Spleen (tissue), 11 donors: ENCODE measurements around the gene PAK6. TPM values are rescaled to one million over a fixed set of nuclear protein-coding genes. Genes with fewer than 3 reads are reported as not detected.

Experiments used
- DNase-seq: peaks from one replicate; pipeline ENCODE4 v3.0.0-alpha.2; 2020
- H3K27ac ChIP-seq, 8 donors: fragments of 200-600 bp; sonication (generic) in 7 of 8; 1 replicate in 4 of 8; 2 replicates in 4 of 8; pipeline versions ENCODE4 v1.5.0 to v1.8.0; 2016 to 2021; ENCODE audit warnings: inconsistent platforms in 4 of 8, mild to moderate bottlenecking in 4 of 8, moderate library complexity in 1 of 8
- H3K27me3 ChIP-seq, 7 donors: fragments of 200-600 bp; sonication (generic) in 6 of 7; replicated peaks in 1 of 7; 1 replicate in 4 of 7; 2 replicates in 3 of 7; pipeline versions ENCODE4 v1.5.0 to v1.8.0; 2016 to 2021; ENCODE audit warnings: inconsistent platforms in 3 of 7, mild to moderate bottlenecking in 1 of 7
- H3K36me3 ChIP-seq, 6 donors: fragments of 200-600 bp; sonication (generic) in 5 of 6; 1 replicate in 4 of 6; 2 replicates in 2 of 6; pipeline versions ENCODE4 v1.5.0 to v1.8.0; 2016 to 2021; ENCODE audit warnings: inconsistent platforms in 2 of 6
- H3K4me1 ChIP-seq, 6 donors: fragments of 200-600 bp; sonication (generic) in 5 of 6; 1 replicate in 3 of 6; 2 replicates in 3 of 6; pipeline versions ENCODE4 v1.5.0 to v1.8.0; 2016 to 2021; ENCODE audit warnings: inconsistent platforms in 3 of 6
- H3K4me3 ChIP-seq, 8 donors: fragments of 200-600 bp; sonication (generic) in 7 of 8; 1 replicate in 4 of 8; 2 replicates in 4 of 8; pipeline versions ENCODE4 v1.5.0 to v1.8.0; 2016 to 2021; ENCODE audit warnings: inconsistent platforms in 4 of 8, mild to moderate bottlenecking in 4 of 8, moderate library complexity in 2 of 8
- H3K9me3 ChIP-seq, 8 donors: fragments of 200-600 bp; sonication (generic) in 7 of 8; 1 replicate in 4 of 8; 2 replicates in 4 of 8; pipeline versions ENCODE4 v1.5.0 to v1.8.0; 2016 to 2021; ENCODE audit warnings: inconsistent platforms in 4 of 8
- POLR2A ChIP-seq, 3 donors: fragments of 450-650 bp; IDR thresholded peaks; one replicate each; pipeline ENCODE4 v1.5.1; 2017; ENCODE audit warnings: antibody characterized with exemption in 3 of 3, mild to moderate bottlenecking in 1 of 3
- POLR2AphosphoS5 ChIP-seq, 3 donors: sonication (generic); formaldehyde crosslinking; IDR thresholded peaks; one replicate each; pipeline ENCODE4 v1.5.1; 2017; ENCODE audit warnings: antibody characterized with exemption in 3 of 3
- WGBS, 5 donors: extraction: QIAGEN DNeasy Blood & Tissue Kit in 3 of 5; methylation state at CpG; one replicate each; pipeline versions ENCODE4 v1.1.5 to v1.1.7; 2013 to 2018; 5-methylcytosine and 5-hydroxymethylcytosine counted together
- intact Hi-C: fragments of 100-400 bp; cut with DNase I; formaldehyde crosslinking; loops from one replicate; pipeline ENCODE4 v1.15.0; 2023; ENCODE audit warnings: low total_unique reads
- polyA plus RNA-seq, 3 donors: library from polyadenylated mRNA; stranded (reverse); fragments of 200-250 nt; gene quantifications; one replicate each; pipeline ENCODE4 v1.2.1, GENCODE V29; 2013
- total RNA-seq, 7 donors: library from RNA; depleted of rRNA in 3 of 7; stranded (reverse); fragments of >200 nt in 3 of 7; fragmentation: NEBNext Ultra II Directional in 4 of 7; extraction: Animal tissue kit (Norgen Biotek cat#: 25700) in 4 of 7; gene quantifications; one replicate each; pipeline versions ENCODE4 v1.1.0 to v1.2.1, GENCODE V29; 2016 to 2021
- TF ChIP-seq, protein P1 (sequence below), 11 experiments: fragments of 200-600 bp in 7 of 11; fragments of 450-650 bp in 4 of 11; sonication (generic) in 4 of 11; IDR thresholded peaks in 8 of 11; conservative IDR thresholded peaks in 3 of 11; 1 replicate in 7 of 11; 2 replicates in 4 of 11; pipeline versions ENCODE4 v1.4.0 to v1.8.0; 2016 to 2021; ENCODE audit warnings: antibody characterized with exemption in 11 of 11, inconsistent platforms in 4 of 11, mild to moderate bottlenecking in 1 of 11
- donor health status: healthy with polysubstance abuse.
- donor health status: DM: no; HTN: no; CAD: no; lungs with moderate emphysema.
- donor health status: DM: no; HTN: no; CAD: no.
- donor health status: Bipolar disorder and iron deficiency.
- donor health status: healthy.
- donor health status: DM: no; HTN: no; CAD: no.
- donor health status: DM: yes; HTN: yes; CAD: no.

The PAK6 gene
- total and polyA plus RNA-seq, 10 donors = 0.24 to 5.4 (median 1.7) TPM

- Histone ChIP-seq H3K27me3 (peaks cover 0 to 68% (median 32%) of the 10 kb centered on the region in 7 donors), H3K27ac (no peak overlapping the region), H3K4me1 (peaks cover 0 to 22% (median 18%) of the 10 kb centered on the region in 6 donors), H3K4me3 (no peak overlapping the region), H3K36me3 (no peaks in the 10 kb centered on the region), H3K9me3 (no peaks in the 10 kb centered on the region)
- intact Hi-C loops = no loop called here
- no peak for DNase-seq
- TF ChIP-seq POLR2A (IDR thresholded peaks at IDR 0.05) (no peak), POLR2AphosphoS5 (IDR thresholded peaks at IDR 0.05) (no peak)
- TF ChIP-seq, protein P1, sequence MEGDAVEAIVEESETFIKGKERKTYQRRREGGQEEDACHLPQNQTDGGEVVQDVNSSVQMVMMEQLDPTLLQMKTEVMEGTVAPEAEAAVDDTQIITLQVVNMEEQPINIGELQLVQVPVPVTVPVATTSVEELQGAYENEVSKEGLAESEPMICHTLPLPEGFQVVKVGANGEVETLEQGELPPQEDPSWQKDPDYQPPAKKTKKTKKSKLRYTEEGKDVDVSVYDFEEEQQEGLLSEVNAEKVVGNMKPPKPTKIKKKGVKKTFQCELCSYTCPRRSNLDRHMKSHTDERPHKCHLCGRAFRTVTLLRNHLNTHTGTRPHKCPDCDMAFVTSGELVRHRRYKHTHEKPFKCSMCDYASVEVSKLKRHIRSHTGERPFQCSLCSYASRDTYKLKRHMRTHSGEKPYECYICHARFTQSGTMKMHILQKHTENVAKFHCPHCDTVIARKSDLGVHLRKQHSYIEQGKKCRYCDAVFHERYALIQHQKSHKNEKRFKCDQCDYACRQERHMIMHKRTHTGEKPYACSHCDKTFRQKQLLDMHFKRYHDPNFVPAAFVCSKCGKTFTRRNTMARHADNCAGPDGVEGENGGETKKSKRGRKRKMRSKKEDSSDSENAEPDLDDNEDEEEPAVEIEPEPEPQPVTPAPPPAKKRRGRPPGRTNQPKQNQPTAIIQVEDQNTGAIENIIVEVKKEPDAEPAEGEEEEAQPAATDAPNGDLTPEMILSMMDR (IDR thresholded peaks at IDR 0.05 in 8 of 11, conservative IDR thresholded peaks at IDR 0.05 in 3 of 11) = no peak
- 93 to 99% (median 98%) methylated on average over 4 of the region's 4 CpGs for WGBS, 5 donors
These were observed 16.2 kb downstream of the PAK6 start for GRCh38 chr15:40255033-40255432.

DNA sequence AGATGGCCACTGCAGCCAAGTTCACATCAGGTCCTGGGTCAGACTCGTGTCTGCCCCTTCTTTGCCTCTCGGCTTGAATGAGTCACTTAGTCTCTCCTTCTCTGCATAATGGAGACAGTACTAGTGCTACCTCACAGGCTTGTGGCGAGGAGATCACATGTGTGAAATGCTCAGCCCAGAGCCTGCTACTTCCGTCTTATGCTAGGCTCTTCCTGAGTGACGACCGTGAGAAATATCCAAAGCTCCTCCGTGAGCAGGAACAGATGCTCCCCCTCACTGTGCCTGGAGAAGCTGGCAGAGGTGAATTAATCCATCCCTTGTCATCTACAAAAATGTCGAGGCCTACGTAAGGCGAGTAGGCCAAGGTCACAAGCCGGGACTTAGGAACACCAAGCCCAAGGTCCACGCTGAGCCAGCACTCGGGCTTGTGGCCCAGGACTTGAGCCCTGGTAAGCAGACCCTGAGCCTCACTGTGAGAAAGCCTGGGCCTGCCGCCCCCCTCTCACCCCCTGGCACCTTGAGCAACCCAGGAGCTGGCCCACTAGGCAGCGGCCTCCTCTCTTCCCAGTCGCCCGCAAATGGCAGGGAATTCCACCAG lies 17.9 kb downstream of the PAK6 start:
- 70 to 87% (median 84%) methylated on average over 8 to 17 of the region's 17 CpGs for WGBS, 5 donors
- Histone ChIP-seq H3K27ac (no peak overlapping the region), H3K4me1 (peaks cover 0 to 21% (median 18%) of the 10 kb centered on the region in 6 donors), H3K4me3 (no peak overlapping the region), H3K27me3 (peaks cover 0 to 55% (median 30%) of the 10 kb centered on the region in 7 donors), H3K36me3 (no peaks in the 10 kb centered on the region), H3K9me3 (no peaks in the 10 kb centered on the region)
- intact Hi-C loops = no loop called here
- DNase-seq = no peak
- TF ChIP-seq POLR2A (IDR thresholded peaks at IDR 0.05) (no peak), POLR2AphosphoS5 (IDR thresholded peaks at IDR 0.05) (no peak)
- TF ChIP-seq, protein P1 (IDR thresholded peaks at IDR 0.05 in 8 of 11, conservative IDR thresholded peaks at IDR 0.05 in 3 of 11) = no peak

GRCh38 chr15:40257656-40258450 lies 19.0 kb downstream of the PAK6 start:
- DNase-seq = no peak
- WGBS, 5 donors = 78 to 89% (median 82%) methylated on average over 8 to 9 of the region's 9 CpGs
- H3K4me1 ChIP-seq = peaks cover 0 to 10% (median 9%) of the 10 kb centered on the region in 6 donors
- no peaks in the 10 kb centered on the region for H3K36me3 ChIP-seq
- no peaks in the 10 kb centered on the region for H3K9me3 ChIP-seq
- H3K27ac ChIP-seq = no peak overlapping the region
- TF ChIP-seq POLR2A (IDR thresholded peaks at IDR 0.05) (no peak), POLR2AphosphoS5 (IDR thresholded peaks at IDR 0.05) (no peak)
- TF ChIP-seq, protein P1 (IDR thresholded peaks at IDR 0.05 in 8 of 11, conservative IDR thresholded peaks at IDR 0.05 in 3 of 11) = no peak
- H3K27me3 ChIP-seq = peaks cover 0 to 44% (median 19%) of the 10 kb centered on the region in 7 donors
- intact Hi-C loops = no loop called here
- H3K4me3 ChIP-seq = no peak overlapping the region

DNA sequence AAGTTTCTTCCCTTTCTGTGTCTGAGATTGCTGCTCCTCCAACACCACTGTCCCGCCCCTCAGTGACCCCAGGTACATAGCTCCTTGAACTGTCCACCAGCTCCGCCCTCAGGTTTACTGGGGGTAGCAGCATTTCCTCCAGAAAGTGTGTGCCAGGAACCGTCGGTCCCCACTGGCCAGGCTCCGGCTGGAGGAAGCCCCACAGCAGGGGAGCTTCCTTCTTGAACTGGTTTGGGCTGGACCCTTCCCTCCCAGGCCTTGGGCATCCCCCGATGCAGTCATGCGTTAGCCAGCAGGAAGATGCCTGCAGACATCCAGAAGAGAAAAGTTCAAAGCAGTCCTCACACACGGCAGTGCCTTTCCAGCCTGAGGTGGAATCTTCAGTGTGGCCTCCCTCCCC lies 19.7 kb downstream of the PAK6 start:
- TF ChIP-seq, protein P1 (IDR thresholded peaks at IDR 0.05 in 8 of 11, conservative IDR thresholded peaks at IDR 0.05 in 3 of 11) = no peak
- TF ChIP-seq POLR2AphosphoS5 (IDR thresholded peaks at IDR 0.05) = no peak
- no peak for TF ChIP-seq POLR2A (IDR thresholded peaks at IDR 0.05)
- no peak overlapping the region for H3K4me3 ChIP-seq
- no peak for DNase-seq
- no peaks in the 10 kb centered on the region for H3K9me3 ChIP-seq
- H3K27ac ChIP-seq = no peak overlapping the region
- H3K36me3 ChIP-seq = no peaks in the 10 kb centered on the region
- peaks cover 0 to 3% (median 2%) of the 10 kb centered on the region in 6 donors for H3K4me1 ChIP-seq
- peaks cover 0 to 37% (median 12%) of the 10 kb centered on the region in 7 donors for H3K27me3 ChIP-seq
- intact Hi-C loops = no loop called here
- WGBS, 5 donors = 43 to 58% (median 55%) methylated on average over 8 of the region's 8 CpGs
